Measurements from ENCODE around the gene RAB11FIP4. TPM values are rescaled to one million over a fixed set of nuclear protein-coding genes. Genes with fewer than 3 reads are reported as not detected.

RAB11FIP4 gene
- total RNA-seq, 1 donor from 2014 or later: 32.4 TPM

- H3K4me1 Mint-ChIP-seq (ENCODE audit: unreplicated experiment): peaks cover 4% of the 10 kb centered on the region
These were observed 51.9 kb downstream of the RAB11FIP4 start for GRCh38 chr17:31443386-31443785.

GRCh38 chr17:31444026-31444425, 52.6 kb downstream of the RAB11FIP4 start:
- H3K27me3 Mint-ChIP-seq: peaks cover 3% of the 10 kb centered on the region
- H3K36me3 Mint-ChIP-seq: no peaks in the 10 kb centered on the region
- no peak for DNase-seq (ENCODE audit: extremely low spot score, unreplicated experiment)
- H3K4me1 Mint-ChIP-seq (ENCODE audit: unreplicated experiment): peaks cover 11% of the 10 kb centered on the region
- H3K4me3 Mint-ChIP-seq: no peak overlapping the region
- no peaks in the 10 kb centered on the region for H3K9me3 Mint-ChIP-seq
- TF ChIP-seq CTCF (conservative IDR thresholded peaks at IDR 0.05): no peak
- no peak overlapping the region for H3K27ac Mint-ChIP-seq

More at GRCh38 chr17:31443386-31443785, 51.9 kb downstream of the RAB11FIP4 start:
- no peak overlapping the region for H3K27ac Mint-ChIP-seq
- no peak for DNase-seq (ENCODE audit: extremely low spot score, unreplicated experiment)
- H3K36me3 Mint-ChIP-seq: no peaks in the 10 kb centered on the region
- H3K27me3 Mint-ChIP-seq: peaks cover 7% of the 10 kb centered on the region
- no peak overlapping the region for H3K4me3 Mint-ChIP-seq
- TF ChIP-seq CTCF (conservative IDR thresholded peaks at IDR 0.05): no peak
- H3K9me3 Mint-ChIP-seq: no peaks in the 10 kb centered on the region

- peak; percentile 1 for TF ChIP-seq CTCF (conservative IDR thresholded peaks at IDR 0.05)
- H3K27me3 Mint-ChIP-seq: no peaks in the 10 kb centered on the region
- peaks cover 15% of the 10 kb centered on the region for H3K4me1 Mint-ChIP-seq (ENCODE audit: unreplicated experiment)
- no peaks in the 10 kb centered on the region for H3K36me3 Mint-ChIP-seq
- H3K4me3 Mint-ChIP-seq: no peak overlapping the region
- DNase-seq (ENCODE audit: extremely low spot score, unreplicated experiment): no peak
- no peaks in the 10 kb centered on the region for H3K9me3 Mint-ChIP-seq
- no peak overlapping the region for H3K27ac Mint-ChIP-seq
These were observed 54.9 kb downstream of the RAB11FIP4 start for GRCh38 chr17:31446195-31446967.

GRCh38 chr17:31448467-31449077, 57.1 kb downstream of the RAB11FIP4 start:
- Mint-ChIP-seq H3K27ac (no peak overlapping the region), H3K4me1 (ENCODE audit: unreplicated experiment) (peaks cover 29% of the 10 kb centered on the region), H3K36me3 (no peaks in the 10 kb centered on the region), H3K9me3 (no peaks in the 10 kb centered on the region), H3K4me3 (no peak overlapping the region), H3K27me3 (no peaks in the 10 kb centered on the region)
- TF ChIP-seq CTCF (conservative IDR thresholded peaks at IDR 0.05): no peak
- DNase-seq (ENCODE audit: extremely low spot score, unreplicated experiment): no peak

- Mint-ChIP-seq H3K36me3 (no peaks in the 10 kb centered on the region), H3K4me3 (no peak overlapping the region), H3K27ac (no peak overlapping the region), H3K27me3 (no peaks in the 10 kb centered on the region), H3K9me3 (no peaks in the 10 kb centered on the region), H3K4me1 (ENCODE audit: unreplicated experiment) (peaks cover 29% of the 10 kb centered on the region)
- TF ChIP-seq CTCF (conservative IDR thresholded peaks at IDR 0.05): no peak
- DNase-seq (ENCODE audit: extremely low spot score, unreplicated experiment): no peak
These were observed 57.6 kb downstream of the RAB11FIP4 start for GRCh38 chr17:31449111-31449510.
